Measurements from ENCODE around the gene CCR7.

The CCR7 gene

GRCh38 chr17:40564883-40565768, at the start of gene CCR7:
TSS of gene CCR7 (minus strand) at chr17:40565472. CDS start at chr17:40565409, 63 bp downstream.
- no peak for FAIRE-seq

GRCh38 chr17:40614431-40615067, 49.3 kb upstream of the CCR7 start:
- FAIRE-seq: no peak

- FAIRE-seq: no peak
Observed at GRCh38 chr17:40613467-40614154, 48.3 kb upstream of the CCR7 start.

- FAIRE-seq: no peak
Observed at GRCh38 chr17:40612599-40613244, 47.5 kb upstream of the CCR7 start.

GRCh38 chr17:40611840-40612474, 46.7 kb upstream of the CCR7 start:
- FAIRE-seq: no peak

- no peak for FAIRE-seq
Observed at GRCh38 chr17:40610359-40610758, 45.1 kb upstream of the CCR7 start.

GRCh38 chr17:40608061-40608581, 42.8 kb upstream of the CCR7 start:
- no peak for FAIRE-seq

- FAIRE-seq: no peak
Observed at GRCh38 chr17:40607641-40608040, 42.4 kb upstream of the CCR7 start.

GRCh38 chr17:40606548-40607353, 41.5 kb upstream of the CCR7 start:
- no peak for FAIRE-seq

GRCh38 chr17:40605306-40605705, 40.0 kb upstream of the CCR7 start:
- no peak for FAIRE-seq

- FAIRE-seq: no peak
Observed at GRCh38 chr17:40604327-40605080, 39.2 kb upstream of the CCR7 start.

GRCh38 chr17:40602445-40603443, 37.5 kb upstream of the CCR7 start:
- FAIRE-seq: no peak

- FAIRE-seq: no peak
Observed at GRCh38 chr17:40600486-40601046, 35.3 kb upstream of the CCR7 start.

GRCh38 chr17:40599468-40599763, 34.1 kb upstream of the CCR7 start:
- FAIRE-seq: no peak

- no peak for FAIRE-seq
Observed at GRCh38 chr17:40598619-40599467, 33.6 kb upstream of the CCR7 start.

- no peak for FAIRE-seq
Observed at GRCh38 chr17:40598301-40598618, 33.0 kb upstream of the CCR7 start.

GRCh38 chr17:40597556-40598300, 32.5 kb upstream of the CCR7 start:
- no peak for FAIRE-seq

GRCh38 chr17:40597156-40597555, 31.9 kb upstream of the CCR7 start:
- FAIRE-seq: no peak
